Esophagus squamous epithelium (tissue), 4 donors: ENCODE measurements around the gene GCK.

ENCODE experiments used
- CTCF ChIP-seq, 6 experiments: fragments of 450-650 bp in 4 of 6; fragments of 200-600 bp in 2 of 6; sonication (generic) in 2 of 6; IDR thresholded peaks; one replicate each; pipeline ENCODE4 v1.5.1; 2016 to 2019; ENCODE audit warnings: antibody characterized with exemption in 6 of 6, mild to moderate bottlenecking in 4 of 6, moderate library complexity in 4 of 6
- POLR2A ChIP-seq, 4 donors: fragments of 450-650 bp; IDR thresholded peaks; one replicate each; pipeline ENCODE4 v1.6.1; 2017; ENCODE audit warnings: antibody characterized with exemption in 4 of 4, mild to moderate bottlenecking in 4 of 4, moderate library complexity in 3 of 4

- TF ChIP-seq CTCF (IDR thresholded peaks at IDR 0.05) = no peak
- no peak for TF ChIP-seq POLR2A (IDR thresholded peaks at IDR 0.05)
These were observed 586 bp downstream of the GCK start for GRCh38 chr7:44188480-44189225.
